CD14-positive monocyte (primary cell): ENCODE measurements around the gene LRRC49. TPM values are rescaled to one million over a fixed set of nuclear protein-coding genes. Genes with fewer than 3 reads are reported as not detected.

ENCODE experiments used
- DNase-seq, 3 donors: peaks; one replicate each; pipeline ENCODE4 v3.0.0-alpha.2; 2011 to 2022
- H2AFZ ChIP-seq: 2 replicates; pipeline ENCODE4 v1.6.0; 2012; ENCODE audit warnings: mild to moderate bottlenecking, low read depth, low read length, inconsistent platforms; ENCODE audit not compliant: insufficient read depth, poor library complexity, severe bottlenecking
- H3K27ac ChIP-seq, 2 donors: 1 replicate in 1 of 2; 2 replicates in 1 of 2; pipeline ENCODE4 v1.5.1; 2012 to 2013; ENCODE audit warnings: low read length in 2 of 2, control low read depth in 1 of 2, inconsistent platforms in 1 of 2, low read depth in 1 of 2, mild to moderate bottlenecking in 1 of 2
- H3K27me3 ChIP-seq, 2 donors: one replicate each; pipeline versions ENCODE4 v1.6.0 to v1.6.1; 2011 to 2013; ENCODE audit warnings: low read length in 2 of 2; ENCODE audit not compliant: control insufficient read depth in 2 of 2, insufficient read depth in 2 of 2
- H3K36me3 ChIP-seq, 2 donors: replicated peaks in 1 of 2; 1 replicate in 1 of 2; 2 replicates in 1 of 2; pipeline versions ENCODE4 v1.5.1 to v1.6.1; 2012 to 2013; ENCODE audit warnings: low read length in 2 of 2, control low read depth in 1 of 2, inconsistent platforms in 1 of 2, mild to moderate bottlenecking in 1 of 2; ENCODE audit not compliant: insufficient read depth in 2 of 2, control insufficient read depth in 1 of 2
- H3K4me1 ChIP-seq, 2 donors: 1 replicate in 1 of 2; 2 replicates in 1 of 2; pipeline versions ENCODE4 v1.5.1 to v1.6.1; 2012 to 2013; ENCODE audit warnings: low read length in 2 of 2, control low read depth in 1 of 2, inconsistent platforms in 1 of 2, mild to moderate bottlenecking in 1 of 2, moderate library complexity in 1 of 2; ENCODE audit not compliant: insufficient read depth in 2 of 2, control insufficient read depth in 1 of 2
- H3K4me2 ChIP-seq: replicated peaks from 2 replicates; pipeline ENCODE3; 2012; ENCODE audit warnings: low read length, moderate library complexity, mild to moderate bottlenecking; ENCODE audit not compliant: poor library complexity, severe bottlenecking; ENCODE audit errors: extremely low read depth
- H3K4me3 ChIP-seq, 3 experiments: fragments of 200-600 bp in 1 of 3; sonication (generic) in 1 of 3; replicated peaks in 1 of 3; 1 replicate in 2 of 3; 2 replicates in 1 of 3; pipeline ENCODE4 v1.5.1; 2011 to 2013; ENCODE audit warnings: low read length in 3 of 3, mild to moderate bottlenecking in 3 of 3, control low read depth in 2 of 3, low read depth in 2 of 3, inconsistent platforms in 1 of 3, moderate library complexity in 1 of 3
- H3K79me2 ChIP-seq: 2 replicates; pipeline ENCODE4 v1.6.0; 2012; ENCODE audit warnings: mild to moderate bottlenecking, control low read depth, inconsistent platforms, low read length, moderate library complexity; ENCODE audit not compliant: insufficient read depth
- H3K9ac ChIP-seq: 2 replicates; pipeline ENCODE4 v1.6.0; 2017; ENCODE audit warnings: low read length, mild to moderate bottlenecking; ENCODE audit not compliant: insufficient read depth, poor library complexity, severe bottlenecking
- H3K9me3 ChIP-seq, 2 donors: replicated peaks in 1 of 2; 1 replicate in 1 of 2; 2 replicates in 1 of 2; pipeline versions ENCODE4 v1.5.1 to v1.6.1; 2012 to 2013; ENCODE audit warnings: low read length in 2 of 2, control low read depth in 1 of 2; ENCODE audit not compliant: control insufficient read depth in 1 of 2, insufficient read depth in 1 of 2
- H4K20me1 ChIP-seq: 2 replicates; pipeline ENCODE4 v1.6.0; 2012; ENCODE audit warnings: mild to moderate bottlenecking, low read length, control low read depth, moderate library complexity; ENCODE audit not compliant: insufficient read depth
- H3K27ac Mint-ChIP-seq, 7 donors: one replicate each; pipeline ENCODE4 v1.8.0; 2020; ENCODE audit warnings: mild to moderate bottlenecking in 7 of 7, mixed read lengths in 7 of 7, moderate library complexity in 6 of 7, inconsistent platforms in 2 of 7
- H3K27me3 Mint-ChIP-seq, 3 donors: one replicate each; pipeline ENCODE4 v1.8.0; 2021 to 2022; ENCODE audit warnings: low read depth in 3 of 3, mild to moderate bottlenecking in 3 of 3, mixed read lengths in 3 of 3, moderate library complexity in 3 of 3, inconsistent platforms in 1 of 3
- H3K36me3 Mint-ChIP-seq, 2 donors: one replicate each; pipeline ENCODE4 v1.8.0; 2020; ENCODE audit warnings: mixed read lengths in 2 of 2, inconsistent platforms in 1 of 2, mild to moderate bottlenecking in 1 of 2
- H3K4me1 Mint-ChIP-seq: one replicate; pipeline ENCODE4 v1.8.0; 2020; ENCODE audit warnings: mild to moderate bottlenecking, mixed read lengths
- H3K4me3 Mint-ChIP-seq, 2 donors: one replicate each; pipeline ENCODE4 v1.8.0; 2020; ENCODE audit warnings: mild to moderate bottlenecking in 2 of 2, mixed read lengths in 2 of 2, moderate library complexity in 1 of 2
- H3K9me3 Mint-ChIP-seq, 7 donors: one replicate each; pipeline ENCODE4 v1.8.0; 2020 to 2022; ENCODE audit warnings: mixed read lengths in 7 of 7, mild to moderate bottlenecking in 6 of 7, moderate library complexity in 6 of 7, inconsistent platforms in 2 of 7
- CTCF ChIP-seq: fragments of 200-600 bp; IDR thresholded peaks from one replicate; pipeline ENCODE4 v1.8.0; 2022; ENCODE audit warnings: antibody characterized with exemption, mild to moderate bottlenecking
- WGBS: methylation state at CpG from one replicate; pipeline ENCODE4 v1.1.5; 2013; ENCODE audit warnings: missing lambda C conversion rate; ENCODE audit not compliant: insufficient coverage; 5-methylcytosine and 5-hydroxymethylcytosine counted together
- intact Hi-C, 2 donors: fragments of 100-400 bp; cut with micrococcal nuclease; formaldehyde crosslinking; loops; one replicate each; pipeline versions ENCODE4 v1.15.0 to v1.15.1; 2023
- polyA plus RNA-seq, 3 donors: library from polyadenylated mRNA; depleted of rRNA in 1 of 3; unstranded in 2 of 3; stranded (reverse) in 1 of 3; fragments of 300-500 nt in 2 of 3; fragments of >200 nt in 1 of 3; fragmentation: Illumina TruSeq in 2 of 3; gene quantifications; 1 replicate in 2 of 3; 2 replicates in 1 of 3; pipeline ENCODE4 v1.2.3, GENCODE V29; 2012 to 2021

The LRRC49 gene
- polyA plus RNA-seq, 3 donors: 0.08 to 0.51 (median 0.24) TPM

DNA sequence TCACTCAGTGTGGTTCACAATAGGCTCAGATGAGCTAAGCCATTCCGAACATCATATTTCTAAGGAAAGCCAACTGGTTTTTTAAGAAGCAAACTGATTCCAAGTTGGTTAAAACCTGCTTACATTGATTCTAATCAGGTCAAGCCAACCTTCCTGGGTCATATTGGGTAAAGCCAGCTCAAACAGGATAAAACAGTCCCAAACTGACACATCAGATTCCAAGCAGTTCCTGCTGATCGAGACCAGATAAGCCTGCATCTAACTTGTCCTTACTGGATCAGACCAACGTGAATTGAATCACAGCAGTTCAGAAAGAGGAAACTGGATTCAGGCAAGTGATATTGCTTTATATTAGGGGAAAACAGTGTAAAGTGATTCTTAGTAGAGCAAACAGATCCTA is 204.1 kb downstream of the LRRC49 start:
- no peaks in the 10 kb centered on the region for H3K79me2 ChIP-seq
- no peak overlapping the region for H3K4me3 Mint-ChIP-seq
- H3K4me1 Mint-ChIP-seq: no peaks in the 10 kb centered on the region
- no peaks in the 10 kb centered on the region for H3K27me3 ChIP-seq
- H3K4me3 ChIP-seq: no peak overlapping the region
- intact Hi-C loops: no loop called here
- H2AFZ ChIP-seq: no peak overlapping the region
- no peak for TF ChIP-seq CTCF
- H3K36me3 ChIP-seq: no peaks in the 10 kb centered on the region
- H3K9me3 Mint-ChIP-seq: peaks cover 0 to 3% (median 0%) of the 10 kb centered on the region in 7 donors
- H3K4me2 ChIP-seq: no peak overlapping the region
- no peaks in the 10 kb centered on the region for H3K4me1 ChIP-seq
- no peak overlapping the region for H3K9ac ChIP-seq
- H3K9me3 ChIP-seq: no peaks in the 10 kb centered on the region
- H3K27ac Mint-ChIP-seq: peak overlapping the region in 1 of 7 donors; percentile 1
- H3K36me3 Mint-ChIP-seq: no peaks in the 10 kb centered on the region
- peaks cover 0 to 5% (median 0%) of the 10 kb centered on the region in 3 donors for H3K27me3 Mint-ChIP-seq
- no peak overlapping the region for H3K27ac ChIP-seq
- H4K20me1 ChIP-seq: no peaks in the 10 kb centered on the region
- WGBS: 67% methylated on average over 3 of the region's 3 CpGs
- DNase-seq: no peak

DNA sequence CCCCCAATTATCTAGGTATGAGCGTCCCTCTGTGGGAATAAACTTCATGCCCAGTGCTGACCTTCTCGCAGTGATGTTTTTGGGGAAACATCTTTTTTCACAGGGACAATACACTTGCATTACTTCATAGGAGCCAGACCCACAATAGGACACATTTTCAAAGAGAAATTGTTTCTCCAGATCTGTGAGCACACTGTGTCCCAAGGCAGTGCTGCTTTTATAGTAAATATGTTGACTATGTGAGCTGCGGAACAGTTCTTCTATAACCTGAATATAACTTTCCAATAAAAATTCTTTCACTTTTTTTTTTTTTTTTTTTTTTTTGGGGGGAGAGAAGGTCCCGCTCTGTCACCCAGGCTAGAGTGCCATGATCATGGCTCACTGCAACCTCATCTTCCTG is 205.3 kb downstream of the LRRC49 start:
- Mint-ChIP-seq H3K27ac (no peak overlapping the region), H3K27me3 (peaks cover 4 to 8% (median 5%) of the 10 kb centered on the region in 3 donors), H3K9me3 (peaks cover 0 to 5% (median 0%) of the 10 kb centered on the region in 7 donors), H3K4me1 (no peaks in the 10 kb centered on the region), H3K36me3 (no peaks in the 10 kb centered on the region), H3K4me3 (no peak overlapping the region)
- H2AFZ ChIP-seq: no peak overlapping the region
- no peaks in the 10 kb centered on the region for H3K4me1 ChIP-seq
- intact Hi-C loops: no loop called here
- no peak overlapping the region for H3K4me3 ChIP-seq
- H4K20me1 ChIP-seq: no peaks in the 10 kb centered on the region
- H3K4me2 ChIP-seq: no peak overlapping the region
- 80% methylated on average over 1 of the region's 4 CpGs for WGBS
- H3K27ac ChIP-seq: no peak overlapping the region
- DNase-seq: no peak
- H3K9me3 ChIP-seq: no peaks in the 10 kb centered on the region
- TF ChIP-seq CTCF: no peak
- no peaks in the 10 kb centered on the region for H3K36me3 ChIP-seq
- H3K9ac ChIP-seq: no peak overlapping the region
- no peaks in the 10 kb centered on the region for H3K79me2 ChIP-seq
- H3K27me3 ChIP-seq: no peaks in the 10 kb centered on the region
